BLaER1 (cell line): ENCODE results near the gene MSH3.

ENCODE experiments used
- H3K27ac ChIP-seq: shearing (Covaris generic); formaldehyde crosslinking; 2 replicates; pipeline ENCODE4 v1.8.1; 2022
- H3K27me3 ChIP-seq: shearing (Covaris generic); formaldehyde crosslinking; 2 replicates; pipeline ENCODE4 v1.8.1; 2022
- H3K36me3 ChIP-seq: shearing (Covaris generic); formaldehyde crosslinking; 2 replicates; pipeline ENCODE4 v1.8.1; 2022
- H3K4me1 ChIP-seq: shearing (Covaris generic); formaldehyde crosslinking; 2 replicates; pipeline ENCODE4 v1.8.1; 2022
- H3K4me2 ChIP-seq: shearing (Covaris generic); formaldehyde crosslinking; 2 replicates; pipeline ENCODE4 v1.8.1; 2022
- H3K4me3 ChIP-seq: shearing (Covaris generic); formaldehyde crosslinking; 2 replicates; pipeline ENCODE4 v1.8.1; 2022
- H3K9ac ChIP-seq: shearing (Covaris generic); formaldehyde crosslinking; 2 replicates; pipeline ENCODE4 v1.8.1; 2022
- H3K9me3 ChIP-seq: shearing (Covaris generic); formaldehyde crosslinking; 2 replicates; pipeline ENCODE4 v1.8.1; 2022
- H4K20me1 ChIP-seq: shearing (Covaris generic); formaldehyde crosslinking; 2 replicates; pipeline ENCODE4 v1.8.1; 2022
- Cebpa-rat ChIP-seq: shearing (Covaris generic); IDR thresholded peaks from 2 replicates; pipeline ENCODE4 v1.8.1; 2022

MSH3 gene

GRCh38 chr5:80798166-80798565, 143.7 kb downstream of the MSH3 start:
- no peak for TF ChIP-seq Cebpa-rat
- Histone ChIP-seq H3K27ac (no peak overlapping the region), H3K27me3 (no peaks in the 10 kb centered on the region), H3K36me3 (peaks cover 62% of the 10 kb centered on the region), H3K4me2 (no peak overlapping the region), H4K20me1 (no peaks in the 10 kb centered on the region), H3K4me3 (no peak overlapping the region), H3K9ac (no peak overlapping the region), H3K4me1 (no peaks in the 10 kb centered on the region), H3K9me3 (no peaks in the 10 kb centered on the region; the same call in 1 of the 2 replicates)

DNA sequence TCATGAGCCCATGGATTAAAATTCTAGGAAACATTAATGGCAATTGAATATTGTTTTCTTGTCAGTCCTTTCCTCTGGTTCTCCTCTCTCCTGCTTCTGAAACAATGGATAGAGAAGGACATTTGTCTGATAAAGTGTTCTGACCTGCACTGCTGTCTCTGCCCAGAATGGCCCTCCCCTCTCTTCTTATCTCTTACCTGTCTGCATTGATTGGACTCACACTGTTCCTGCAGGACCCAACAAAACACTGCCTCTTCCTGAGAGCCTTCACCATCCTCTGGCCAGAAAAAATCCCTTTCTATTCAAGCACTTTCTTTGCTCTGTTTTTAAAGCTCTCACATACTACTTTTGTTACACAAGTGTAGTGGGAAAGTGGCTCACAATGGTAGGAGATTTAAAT, 144.2 kb downstream of the MSH3 start:
- H4K20me1 ChIP-seq: no peaks in the 10 kb centered on the region
- TF ChIP-seq Cebpa-rat: no peak
- H3K9ac ChIP-seq: no peak overlapping the region
- no peak overlapping the region for H3K27ac ChIP-seq
- no peaks in the 10 kb centered on the region for H3K27me3 ChIP-seq
- no peaks in the 10 kb centered on the region; the same call in 1 of the 2 replicates for H3K9me3 ChIP-seq
- H3K4me2 ChIP-seq: no peak overlapping the region
- H3K4me1 ChIP-seq: no peaks in the 10 kb centered on the region
- no peak overlapping the region for H3K4me3 ChIP-seq
- peaks cover 57% of the 10 kb centered on the region for H3K36me3 ChIP-seq

DNA sequence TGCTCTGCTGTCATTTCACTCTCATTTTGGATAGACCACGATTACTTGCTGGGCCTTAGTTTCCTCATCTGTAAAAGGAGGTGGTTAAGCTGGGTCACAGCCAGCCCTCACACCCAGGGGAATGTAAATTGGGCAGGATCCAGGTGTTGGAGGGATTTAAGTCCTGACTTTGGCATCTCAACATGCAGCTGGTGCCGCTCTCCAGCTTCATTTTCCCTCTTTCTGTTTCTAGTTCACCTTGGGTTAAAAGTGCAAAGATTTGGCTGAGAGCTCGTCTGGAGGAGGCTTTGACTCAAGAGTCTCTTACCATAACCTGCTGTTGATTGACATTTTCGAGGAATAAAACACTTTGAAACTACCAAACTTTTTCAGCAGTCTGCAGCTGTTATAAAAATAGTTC, 144.6 kb downstream of the MSH3 start:
- H3K27ac ChIP-seq: no peak overlapping the region
- no peaks in the 10 kb centered on the region for H3K4me1 ChIP-seq
- no peak overlapping the region for H3K4me3 ChIP-seq
- H4K20me1 ChIP-seq: no peaks in the 10 kb centered on the region
- no peaks in the 10 kb centered on the region; the same call in 1 of the 2 replicates for H3K9me3 ChIP-seq
- no peak for TF ChIP-seq Cebpa-rat
- H3K36me3 ChIP-seq: peaks cover 53% of the 10 kb centered on the region
- no peak overlapping the region for H3K4me2 ChIP-seq
- no peaks in the 10 kb centered on the region for H3K27me3 ChIP-seq
- H3K9ac ChIP-seq: no peak overlapping the region

DNA sequence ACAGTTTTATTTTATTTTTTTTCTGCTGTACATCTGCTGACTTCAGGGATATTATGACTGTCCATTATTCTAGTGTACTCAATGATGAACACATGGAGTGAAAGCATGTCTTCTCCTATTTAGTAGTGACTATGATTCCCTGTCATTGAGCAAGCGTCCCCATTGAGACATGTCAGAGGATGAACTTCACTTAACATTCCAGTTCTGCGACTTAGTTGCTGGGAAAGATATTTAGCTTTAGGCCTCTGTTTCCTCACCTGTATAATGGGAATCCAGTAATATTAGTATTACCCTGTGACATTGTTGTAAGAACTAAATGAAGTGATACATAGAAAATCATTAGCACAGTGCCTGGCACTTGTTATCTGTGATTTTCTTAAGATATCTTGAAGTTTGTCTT, 145.1 kb downstream of the MSH3 start:
- Histone ChIP-seq H3K9ac (no peak overlapping the region), H3K4me3 (no peak overlapping the region), H3K4me1 (no peaks in the 10 kb centered on the region), H3K9me3 (no peaks in the 10 kb centered on the region; the same call in 1 of the 2 replicates), H3K4me2 (no peak overlapping the region), H3K27me3 (no peaks in the 10 kb centered on the region), H3K36me3 (peaks cover 53% of the 10 kb centered on the region), H3K27ac (no peak overlapping the region), H4K20me1 (no peaks in the 10 kb centered on the region)
- TF ChIP-seq Cebpa-rat: no peak

GRCh38 chr5:80804332-80804731, 149.9 kb downstream of the MSH3 start:
- Histone ChIP-seq H3K4me2 (no peak overlapping the region), H3K9me3 (no peaks in the 10 kb centered on the region; the same call in 1 of the 2 replicates), H3K4me3 (no peak overlapping the region), H3K9ac (no peak overlapping the region), H3K4me1 (no peaks in the 10 kb centered on the region), H3K27ac (no peak overlapping the region), H3K36me3 (peaks cover 47% of the 10 kb centered on the region), H3K27me3 (no peaks in the 10 kb centered on the region), H4K20me1 (no peaks in the 10 kb centered on the region)
- TF ChIP-seq Cebpa-rat: no peak

GRCh38 chr5:80805038-80805437, 150.6 kb downstream of the MSH3 start:
- Histone ChIP-seq H3K9ac (no peak overlapping the region), H4K20me1 (no peaks in the 10 kb centered on the region), H3K27ac (no peak overlapping the region), H3K4me2 (no peak overlapping the region), H3K27me3 (no peaks in the 10 kb centered on the region), H3K4me1 (no peaks in the 10 kb centered on the region), H3K9me3 (no peaks in the 10 kb centered on the region; the same call in 1 of the 2 replicates), H3K4me3 (no peak overlapping the region), H3K36me3 (peaks cover 46% of the 10 kb centered on the region)
- TF ChIP-seq Cebpa-rat: no peak

DNA sequence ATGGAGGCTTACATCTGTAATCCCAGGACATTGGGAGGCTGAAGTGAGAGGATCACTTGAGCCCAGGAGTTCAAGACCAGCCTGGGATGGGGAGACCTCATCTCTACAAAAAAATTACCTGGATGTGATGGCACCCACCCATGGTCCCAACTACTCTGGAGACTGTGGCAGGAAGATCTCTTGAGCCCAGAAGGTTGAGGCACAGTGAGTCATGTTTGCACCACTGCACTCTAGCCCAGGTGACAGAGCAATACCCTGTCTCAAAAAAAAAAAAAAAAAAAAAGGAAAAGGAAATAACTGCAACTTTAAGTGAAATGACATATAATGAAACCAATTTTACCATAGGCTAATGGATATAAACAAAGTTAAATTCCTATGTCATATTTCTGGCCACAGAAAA, 152.5 kb downstream of the MSH3 start:
- H3K4me2 ChIP-seq: no peak overlapping the region
- no peaks in the 10 kb centered on the region for H4K20me1 ChIP-seq
- H3K4me3 ChIP-seq: no peak overlapping the region
- no peaks in the 10 kb centered on the region for H3K4me1 ChIP-seq
- H3K27me3 ChIP-seq: no peaks in the 10 kb centered on the region
- H3K36me3 ChIP-seq: peaks cover 29% of the 10 kb centered on the region
- H3K9ac ChIP-seq: no peak overlapping the region
- H3K27ac ChIP-seq: no peak overlapping the region
- TF ChIP-seq Cebpa-rat: no peak
- H3K9me3 ChIP-seq: no peaks in the 10 kb centered on the region; the same call in 1 of the 2 replicates

DNA sequence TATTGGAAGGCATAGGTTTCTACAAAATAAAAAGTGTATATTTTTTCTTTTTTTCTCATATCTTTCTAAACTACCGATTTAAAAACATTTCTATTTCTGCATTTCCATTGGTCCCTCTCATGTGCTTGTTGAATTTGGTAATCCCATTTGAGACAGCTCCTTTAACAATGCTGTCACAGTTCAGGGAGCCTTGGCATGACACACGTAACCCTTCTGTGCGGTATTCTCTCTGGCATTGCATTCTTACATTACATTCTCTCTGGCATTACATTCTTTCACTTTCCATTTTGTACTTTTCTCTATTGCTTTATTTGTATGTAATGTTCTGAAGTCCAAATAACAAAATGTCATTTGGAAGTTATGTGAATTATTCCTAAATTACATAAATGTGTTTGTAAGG, 155.0 kb downstream of the MSH3 start:
- Histone ChIP-seq H3K4me1 (no peaks in the 10 kb centered on the region), H3K27ac (no peak overlapping the region), H3K36me3 (peaks cover 41% of the 10 kb centered on the region), H4K20me1 (no peaks in the 10 kb centered on the region), H3K4me2 (no peak overlapping the region), H3K27me3 (no peaks in the 10 kb centered on the region), H3K9me3 (no peaks in the 10 kb centered on the region), H3K9ac (no peak overlapping the region), H3K4me3 (no peak overlapping the region)
- TF ChIP-seq Cebpa-rat: no peak

DNA sequence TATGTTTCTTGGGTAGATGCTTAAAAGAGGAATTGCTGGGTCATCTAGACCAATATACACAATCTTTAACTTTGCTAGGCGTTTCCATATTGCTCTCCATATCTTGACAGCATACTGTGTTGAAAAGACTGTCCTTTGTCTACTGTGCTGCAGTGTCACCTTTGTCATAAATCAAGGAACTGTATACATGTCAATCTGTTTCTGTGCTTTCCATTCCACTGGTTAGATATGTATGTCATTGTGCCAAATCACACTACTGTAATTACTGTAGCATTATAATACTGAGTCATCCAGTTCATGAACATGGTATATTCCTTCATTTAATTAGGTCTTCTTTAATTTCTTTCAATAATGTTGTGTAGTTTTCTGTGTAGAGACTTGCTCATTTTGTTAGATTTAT, 156.0 kb downstream of the MSH3 start:
- Histone ChIP-seq H3K9ac (no peak overlapping the region), H3K27ac (no peak overlapping the region), H3K9me3 (no peaks in the 10 kb centered on the region), H4K20me1 (no peaks in the 10 kb centered on the region), H3K27me3 (no peaks in the 10 kb centered on the region), H3K36me3 (peaks cover 40% of the 10 kb centered on the region), H3K4me1 (no peaks in the 10 kb centered on the region), H3K4me3 (no peak overlapping the region), H3K4me2 (no peak overlapping the region)
- no peak for TF ChIP-seq Cebpa-rat

- Histone ChIP-seq H3K27ac (no peak overlapping the region), H3K9ac (no peak overlapping the region), H4K20me1 (no peaks in the 10 kb centered on the region), H3K4me2 (no peak overlapping the region), H3K4me3 (no peak overlapping the region), H3K27me3 (no peaks in the 10 kb centered on the region), H3K4me1 (no peaks in the 10 kb centered on the region), H3K36me3 (peaks cover 59% of the 10 kb centered on the region), H3K9me3 (no peaks in the 10 kb centered on the region)
- TF ChIP-seq Cebpa-rat: no peak
Measured at GRCh38 chr5:80816590-80816989, 162.1 kb downstream of the MSH3 start.

- H3K36me3 ChIP-seq: peaks cover 50% of the 10 kb centered on the region
- no peaks in the 10 kb centered on the region for H4K20me1 ChIP-seq
- no peak overlapping the region for H3K4me3 ChIP-seq
- no peak for TF ChIP-seq Cebpa-rat
- no peak overlapping the region for H3K9ac ChIP-seq
- peaks cover 23% of the 10 kb centered on the region for H3K9me3 ChIP-seq
- H3K4me2 ChIP-seq: no peak overlapping the region
- H3K27me3 ChIP-seq: no peaks in the 10 kb centered on the region
- no peaks in the 10 kb centered on the region for H3K4me1 ChIP-seq
- no peak overlapping the region for H3K27ac ChIP-seq
Measured at GRCh38 chr5:80820685-80821084, 166.2 kb downstream of the MSH3 start.
